Measurements from ENCODE around the gene GLI3.

GLI3 gene

DNA sequence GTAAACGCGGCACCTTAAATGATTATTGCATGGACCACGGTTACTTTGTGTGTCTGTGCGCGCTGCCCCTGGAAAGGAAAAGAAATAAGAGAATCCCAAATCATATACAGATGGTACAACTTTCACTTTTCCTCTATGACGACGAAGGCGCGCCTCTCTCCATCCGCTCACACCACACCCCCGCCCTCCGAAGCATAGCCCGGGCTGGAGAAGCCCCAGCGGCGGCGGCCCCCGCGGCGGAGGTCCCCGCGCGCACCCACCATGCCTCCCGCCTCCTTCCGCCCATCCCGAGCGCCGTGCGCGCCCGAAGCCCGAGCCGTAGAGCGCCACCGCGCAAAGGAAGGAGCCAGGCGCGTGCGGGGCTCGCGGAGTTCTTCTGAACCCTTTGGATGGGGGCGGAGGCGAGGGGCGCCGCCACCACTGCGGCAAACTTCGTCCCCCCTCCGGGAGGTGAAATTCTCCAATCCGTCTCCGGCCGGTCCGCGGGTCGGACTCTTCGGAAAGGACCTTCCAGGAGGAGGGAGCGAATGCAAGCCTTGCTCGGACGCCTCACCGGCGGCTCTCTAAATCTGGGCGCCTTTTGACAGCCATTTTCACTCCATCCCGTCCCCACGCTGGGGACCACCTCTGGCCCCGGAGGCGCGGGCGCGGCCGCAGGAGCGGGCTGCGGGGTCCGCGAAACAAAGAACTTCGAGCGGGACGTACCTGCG is 588 bp downstream of the GLI3 start:
- DNase-seq (ENCODE audit: low read depth in 2 of 2): no peak

DNA sequence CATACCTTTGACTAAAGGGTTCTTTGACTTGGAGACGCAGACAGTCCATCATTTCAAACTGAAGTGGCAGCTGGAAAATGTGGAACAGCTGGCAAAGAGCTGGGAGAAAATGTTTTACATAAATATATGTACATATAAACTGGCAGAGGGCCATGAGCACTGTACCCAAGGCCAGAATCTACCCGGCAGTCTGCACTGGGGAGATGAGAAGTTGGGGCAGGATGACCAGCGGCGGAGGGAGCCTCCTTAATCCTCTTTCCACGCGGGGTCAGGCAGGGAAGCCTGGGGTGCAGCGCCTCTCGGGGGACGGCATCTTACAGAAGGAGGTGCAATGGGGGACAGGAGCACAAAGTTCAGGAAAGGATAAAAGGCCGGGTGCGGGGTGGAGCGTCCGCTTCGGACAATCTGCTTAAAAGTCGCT is 1.3 kb downstream of the GLI3 start:
- no peak for DNase-seq (ENCODE audit: low read depth in 2 of 2)

DNA sequence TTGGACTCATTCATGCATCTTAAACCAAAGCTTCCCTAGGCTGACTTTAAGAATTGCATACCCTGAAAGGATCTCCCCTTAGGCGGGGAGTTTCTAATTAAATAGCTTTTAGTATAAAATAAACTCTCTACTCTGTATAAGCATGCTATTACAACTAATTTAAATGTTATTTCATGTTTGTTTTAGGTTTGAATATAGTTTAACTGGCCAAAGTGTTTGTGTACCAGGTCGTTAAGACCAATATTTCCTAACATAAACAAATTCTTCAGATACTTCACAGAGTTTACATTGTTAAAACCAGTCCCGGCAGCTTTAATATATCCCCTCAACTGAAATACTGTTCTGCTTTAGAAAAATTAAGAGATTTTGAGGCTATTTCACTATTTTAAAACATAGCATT is 2.3 kb downstream of the GLI3 start:
- no peak for DNase-seq (ENCODE audit: low read depth in 2 of 2)

DNA sequence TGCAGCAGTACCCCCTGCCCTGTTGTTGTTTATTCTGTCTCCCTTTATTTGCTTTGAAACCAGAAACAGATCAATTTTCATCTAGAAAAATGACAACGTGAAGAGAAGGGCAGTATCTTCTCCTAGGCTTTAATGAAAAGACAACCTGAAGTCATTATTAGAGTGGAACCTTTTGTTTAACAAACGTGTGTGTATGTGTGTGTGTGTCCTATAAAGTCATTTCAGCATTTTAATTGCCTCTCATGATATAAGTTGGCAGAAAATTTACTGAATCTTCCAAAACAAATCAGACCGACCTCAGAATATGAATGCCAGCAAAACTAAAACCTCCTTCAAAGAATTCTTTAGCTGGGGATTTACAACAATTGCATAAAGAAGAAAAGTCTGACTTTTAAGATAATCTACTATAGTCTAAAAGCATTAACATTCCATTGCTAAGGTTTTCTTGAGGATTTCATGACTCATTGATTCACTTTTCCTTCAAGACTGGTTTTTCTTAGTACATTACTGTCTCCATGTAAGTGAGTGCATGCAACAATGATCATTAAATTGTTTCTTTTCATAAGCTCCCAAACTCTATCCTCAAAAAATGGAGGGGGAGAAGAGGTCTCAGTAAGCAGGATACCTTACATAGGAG is 3.2 kb downstream of the GLI3 start:
- no peak for DNase-seq (ENCODE audit: low read depth in 2 of 2)

DNA sequence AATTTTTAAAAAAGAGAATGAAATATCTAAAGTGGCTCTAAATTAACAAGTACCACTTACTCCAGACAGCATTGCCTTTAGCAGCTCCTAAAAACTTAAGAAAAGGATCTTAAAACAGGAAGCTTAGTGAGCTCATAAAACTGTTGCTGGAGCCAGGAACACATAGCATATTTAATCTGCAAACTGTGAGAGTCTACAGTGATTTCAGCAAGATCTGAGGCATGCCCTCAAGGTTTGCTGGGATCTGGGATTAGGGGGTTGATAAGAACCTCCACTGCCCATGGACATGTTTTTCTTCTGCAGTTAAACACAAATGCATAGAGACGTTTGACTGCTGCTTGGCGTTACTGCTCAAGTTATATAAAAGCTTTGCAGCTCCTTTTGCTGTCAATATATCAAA is 3.8 kb downstream of the GLI3 start:
- no peak for DNase-seq (ENCODE audit: low read depth in 2 of 2)

DNA sequence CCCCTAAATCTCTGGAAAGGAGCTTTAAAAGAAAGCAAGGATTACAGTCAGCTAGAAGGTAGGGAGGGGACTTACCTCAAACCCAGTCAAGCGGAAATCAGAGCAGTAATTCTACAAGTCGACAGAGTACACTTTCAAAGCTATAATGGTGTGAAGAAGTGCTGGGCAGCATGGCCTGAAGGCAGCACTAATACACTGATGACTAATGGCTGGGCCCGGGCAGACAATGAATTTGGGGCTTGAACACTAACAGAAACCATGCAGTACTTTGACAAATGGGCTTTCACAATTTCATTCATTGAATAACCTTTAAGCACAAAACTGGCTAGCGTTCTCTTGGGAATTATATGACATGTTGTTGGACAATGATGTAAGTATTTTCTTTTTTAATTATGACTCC is 4.7 kb downstream of the GLI3 start:
- no peak for DNase-seq (ENCODE audit: low read depth in 2 of 2)

DNA sequence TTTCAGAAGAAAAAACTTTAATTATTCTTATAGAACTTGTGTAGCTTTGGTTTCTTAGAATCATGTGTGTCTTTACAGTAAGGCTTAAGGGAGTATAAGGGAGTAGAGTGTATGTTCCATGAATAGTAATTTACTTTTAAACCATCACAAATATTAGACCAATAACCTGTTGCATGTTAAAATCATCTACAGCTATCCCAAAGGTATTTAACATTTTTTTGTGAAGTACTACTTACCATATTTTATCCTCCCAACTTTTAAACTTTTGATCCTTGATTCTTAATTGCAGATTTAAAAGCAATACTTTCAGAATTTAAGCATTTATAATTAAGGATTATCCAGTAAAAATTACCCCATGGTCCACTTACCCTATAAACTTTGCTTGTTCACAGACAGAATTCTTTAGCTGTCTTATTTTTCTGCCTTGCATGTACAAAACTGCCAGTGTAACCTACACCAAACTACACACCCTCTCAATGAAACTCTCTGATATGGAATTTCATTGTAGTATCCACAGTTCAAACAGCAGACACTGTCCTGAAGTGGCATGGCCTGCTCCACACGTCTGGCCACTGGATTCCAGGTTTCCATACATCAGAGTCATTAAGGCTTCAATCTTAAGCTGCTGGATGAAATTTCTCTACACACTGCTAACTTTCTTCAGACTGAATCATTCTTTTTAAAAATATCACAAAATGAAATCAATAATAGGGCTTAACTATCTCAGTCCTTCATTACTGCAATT is 5.8 kb downstream of the GLI3 start:
- DNase-seq (ENCODE audit: low read depth in 2 of 2): no peak

DNA sequence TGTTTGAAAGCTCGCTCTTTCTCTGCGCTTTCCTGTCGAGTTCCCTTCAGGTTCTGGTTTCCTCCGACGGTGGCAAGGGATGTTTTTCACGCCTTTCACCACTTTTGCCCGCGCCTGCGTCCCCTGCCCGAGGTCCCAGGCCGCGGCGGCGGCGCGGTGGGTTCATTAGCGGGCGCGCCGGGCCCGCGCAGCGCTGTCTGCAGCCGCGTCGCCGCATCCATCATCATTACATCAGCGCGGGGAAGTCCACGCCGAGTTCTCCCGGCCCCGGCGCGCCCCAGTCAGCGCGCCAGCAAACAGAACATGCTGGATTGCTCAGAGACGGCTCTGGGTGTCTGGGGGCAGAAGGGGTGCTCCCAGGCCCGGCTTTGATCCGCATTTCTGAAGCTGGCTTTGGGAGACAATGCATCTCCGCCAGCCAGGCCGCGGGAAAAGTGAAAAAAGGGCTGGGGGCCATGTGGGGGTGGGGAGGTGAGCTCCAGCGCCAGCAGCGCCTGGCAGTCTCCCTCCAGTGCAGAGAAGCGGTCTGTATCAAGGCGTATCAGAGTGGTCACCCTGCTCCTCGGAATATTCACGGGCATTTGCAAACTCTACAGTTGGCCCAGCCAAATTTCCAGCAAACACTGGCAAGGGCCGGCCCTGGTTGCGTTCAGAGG is 8.9 kb downstream of the GLI3 start:
- DNase-seq (ENCODE audit: low read depth in 2 of 2): no peak

DNA sequence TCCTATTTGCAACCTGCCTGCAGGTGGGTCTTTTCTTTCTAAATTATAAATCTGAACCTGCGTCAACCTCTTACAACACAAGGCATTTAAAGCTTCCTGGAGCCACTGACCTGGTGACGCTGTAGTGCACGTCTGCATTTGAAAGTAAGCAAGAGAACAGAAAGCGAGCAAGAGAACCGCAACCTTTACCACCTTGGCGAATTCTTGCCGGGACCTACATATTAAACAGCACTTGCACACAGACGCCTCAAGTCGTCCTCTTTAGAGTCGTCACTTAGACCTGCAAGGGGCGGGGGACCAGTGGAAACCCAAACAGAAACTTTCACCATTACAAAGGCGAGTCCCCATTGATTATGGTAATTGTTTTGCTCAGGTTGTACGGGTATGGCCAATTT is 9.5 kb downstream of the GLI3 start:
- DNase-seq (ENCODE audit: low read depth in 2 of 2): no peak

DNA sequence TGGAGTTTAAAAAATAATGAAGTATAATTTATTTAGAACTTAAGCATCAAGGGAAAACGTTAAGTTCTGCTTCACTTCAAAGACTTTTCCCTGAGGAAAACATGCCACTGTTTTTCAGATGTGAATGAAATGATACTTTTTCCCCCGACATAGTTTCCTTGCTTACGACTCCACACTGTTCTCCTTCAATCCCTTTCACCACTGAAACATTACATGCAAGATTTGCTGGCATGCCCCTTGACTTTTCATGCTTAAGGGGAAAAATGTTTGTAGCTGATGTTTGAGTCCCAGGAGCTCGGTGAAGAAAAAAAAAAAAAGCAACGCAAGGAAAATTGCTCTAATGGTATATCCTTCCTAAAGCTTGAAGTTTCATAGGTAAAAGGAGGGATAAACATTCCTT is 10.0 kb downstream of the GLI3 start:
- DNase-seq (ENCODE audit: low read depth in 2 of 2): no peak

DNA sequence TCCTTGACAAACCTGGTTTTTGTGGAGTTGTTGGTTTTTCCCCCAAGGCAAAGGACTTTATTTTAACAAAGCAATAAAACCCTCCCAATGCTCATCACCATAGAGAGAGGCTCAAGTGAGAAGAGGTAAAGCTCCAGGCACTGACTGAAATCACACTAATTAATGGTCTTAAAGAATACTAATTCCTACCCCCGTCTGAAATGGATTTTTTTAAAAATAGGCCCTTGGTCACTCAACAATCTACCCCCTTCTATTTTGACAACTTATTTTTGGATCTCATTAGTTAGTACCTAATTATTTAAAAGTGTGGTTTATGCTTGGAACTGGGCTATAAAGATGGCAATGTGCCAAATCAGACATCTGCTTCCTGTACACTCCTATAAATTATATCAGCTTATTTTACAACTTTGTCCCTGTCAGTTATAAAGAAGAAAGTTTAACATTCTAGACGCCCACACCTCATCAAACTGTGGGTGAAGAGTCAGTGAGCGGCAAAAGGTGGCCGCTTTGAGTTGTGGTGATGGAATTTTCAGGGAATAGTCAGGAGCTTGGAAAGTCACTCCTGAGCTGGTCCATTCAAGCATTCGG is 10.6 kb downstream of the GLI3 start:
- no peak for DNase-seq (ENCODE audit: low read depth in 2 of 2)

DNA sequence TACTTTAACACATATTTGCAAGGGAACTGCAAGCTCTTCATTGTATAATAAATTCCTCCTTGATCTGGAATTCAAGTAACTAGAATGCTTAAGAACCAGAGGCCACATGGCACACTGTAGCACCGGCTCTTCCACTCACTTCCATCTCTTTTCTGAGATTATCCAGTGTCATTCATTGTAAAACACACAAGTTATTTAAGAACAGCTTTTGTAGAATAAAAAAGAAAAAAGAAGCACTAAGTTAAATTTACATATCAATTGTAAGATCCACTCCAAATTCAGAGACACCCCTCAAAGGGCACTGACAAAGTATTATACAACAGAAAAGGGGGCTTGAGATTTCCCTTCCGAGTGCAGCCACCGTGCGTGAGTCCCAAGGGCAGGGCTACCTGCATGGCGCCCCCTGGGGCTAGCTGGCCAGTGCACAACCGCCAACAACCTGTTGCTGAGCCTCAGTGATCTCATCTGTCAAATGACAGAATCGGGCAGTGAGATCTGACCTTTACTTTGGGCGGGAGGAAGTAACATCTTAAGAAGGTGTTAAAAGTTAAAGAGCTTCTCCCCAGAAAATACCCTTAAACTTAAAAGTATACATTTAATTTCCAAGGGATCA is 12.5 kb downstream of the GLI3 start:
- no peak for DNase-seq (ENCODE audit: low read depth in 2 of 2)

DNA sequence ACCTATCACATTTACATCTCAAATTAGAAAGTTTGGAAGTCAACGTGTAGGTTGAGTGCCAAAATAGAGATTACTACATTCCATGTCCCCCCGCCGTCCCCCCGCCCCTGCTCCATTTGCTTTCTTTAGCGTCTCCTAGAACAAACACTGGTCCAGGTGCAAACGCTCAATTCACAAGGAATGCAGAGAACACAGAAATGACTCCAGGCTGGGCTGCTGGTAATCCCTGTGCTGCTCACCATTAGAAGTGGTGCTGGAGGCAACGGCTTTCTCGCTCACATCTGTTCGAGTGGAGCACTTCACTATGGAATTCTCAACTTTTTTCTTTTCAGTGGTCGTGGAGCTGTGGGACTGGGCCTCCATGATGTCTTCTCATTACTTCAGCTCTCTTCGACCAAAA is 14.1 kb downstream of the GLI3 start:
- no peak for DNase-seq (ENCODE audit: low read depth in 2 of 2)

DNA sequence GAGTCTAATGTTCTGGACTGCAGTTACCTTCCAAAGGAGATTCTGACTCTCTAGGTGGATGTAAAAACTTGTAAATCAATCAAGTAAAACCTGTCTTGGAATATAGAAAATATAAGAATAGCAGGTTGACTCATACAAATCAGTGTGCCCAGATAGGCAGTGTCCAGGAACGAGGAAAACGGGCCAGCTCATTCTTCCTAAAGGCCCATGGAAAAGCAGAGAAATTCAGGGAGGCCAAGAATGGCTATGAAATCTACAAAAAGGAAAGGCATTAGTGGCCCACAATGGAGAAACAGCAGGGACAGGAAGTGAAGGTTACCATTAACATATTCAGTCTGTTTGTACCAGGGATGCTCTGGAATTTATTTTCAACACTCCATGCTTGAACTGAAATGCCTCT is 14.9 kb downstream of the GLI3 start:
- no peak for DNase-seq (ENCODE audit: low read depth in 2 of 2)

DNA sequence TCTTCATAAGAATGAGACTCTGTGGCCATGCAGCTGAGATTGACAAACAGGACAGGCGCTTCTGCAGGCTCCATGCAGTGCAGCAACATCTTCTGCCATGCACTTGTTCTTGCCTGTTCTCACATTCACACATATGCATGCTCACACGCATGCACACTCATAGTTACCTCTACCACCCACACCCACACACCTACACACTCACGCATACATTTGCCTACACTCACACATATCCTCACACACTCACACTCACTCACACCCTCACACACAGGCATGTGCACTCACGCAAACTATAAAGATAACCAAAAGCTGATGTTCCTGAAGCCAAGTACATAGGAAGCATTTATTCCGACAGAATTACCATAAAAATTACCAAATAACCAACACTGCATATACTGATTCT is 15.7 kb downstream of the GLI3 start:
- no peak for DNase-seq (ENCODE audit: low read depth in 2 of 2)

DNA sequence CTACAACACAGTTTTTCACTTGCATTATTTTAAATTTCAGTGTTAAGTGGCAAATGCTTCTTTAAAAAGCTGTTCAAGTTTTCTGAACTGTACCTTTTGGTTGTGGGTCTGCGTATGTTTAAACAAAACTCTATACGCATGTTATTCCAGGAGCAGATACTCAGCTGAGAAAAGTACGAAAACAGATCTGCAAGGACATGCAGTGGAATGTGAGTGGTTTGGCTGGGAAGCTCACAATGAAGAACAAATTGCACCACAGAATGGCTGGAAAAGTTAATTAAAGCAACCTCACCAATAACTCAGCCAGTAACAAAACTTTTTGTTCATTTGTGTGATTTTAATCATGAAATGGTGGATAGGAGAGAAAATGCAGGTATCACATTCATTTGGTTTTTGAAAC is 17.6 kb downstream of the GLI3 start:
- no peak for DNase-seq (ENCODE audit: low read depth in 2 of 2)

DNA sequence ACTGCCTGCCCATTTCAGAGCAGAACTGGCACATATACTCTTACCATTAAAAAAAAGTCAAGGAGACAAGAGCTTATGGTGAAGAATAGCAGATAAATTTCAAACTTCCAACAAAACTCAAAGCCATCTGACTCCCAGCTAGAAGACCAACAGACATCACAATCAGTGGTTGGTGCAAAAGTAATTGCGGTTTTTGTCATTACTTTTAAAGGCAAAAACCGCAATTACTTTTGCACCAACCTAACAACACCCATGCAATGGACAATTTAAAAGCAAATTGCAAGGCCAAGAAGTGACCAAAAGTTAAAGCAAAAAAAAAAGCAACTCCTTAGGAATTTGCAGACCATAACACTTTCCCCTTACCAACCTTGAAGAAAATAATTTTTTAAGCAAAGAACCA is 18.8 kb downstream of the GLI3 start:
- no peak for DNase-seq (ENCODE audit: low read depth in 2 of 2)

DNA sequence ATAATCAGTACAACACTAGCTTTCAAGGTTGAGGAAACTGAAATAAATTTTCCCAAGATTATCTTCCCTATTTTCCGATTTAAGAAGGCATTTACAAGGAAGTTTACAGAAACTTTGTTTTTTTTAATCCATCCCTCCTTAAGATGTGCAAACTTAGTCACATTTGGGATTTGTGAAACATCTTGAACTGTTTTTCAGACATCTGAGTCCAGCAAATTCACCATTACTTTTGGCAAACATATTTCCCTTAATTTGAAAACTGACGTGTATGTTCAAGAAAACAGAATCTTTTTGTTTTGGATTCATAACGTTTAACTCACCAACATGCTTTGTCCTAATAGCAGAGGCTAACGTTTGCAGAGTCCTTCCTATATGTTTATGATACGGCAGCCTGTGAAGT is 19.5 kb downstream of the GLI3 start:
- DNase-seq (ENCODE audit: low read depth in 2 of 2): no peak

DNA sequence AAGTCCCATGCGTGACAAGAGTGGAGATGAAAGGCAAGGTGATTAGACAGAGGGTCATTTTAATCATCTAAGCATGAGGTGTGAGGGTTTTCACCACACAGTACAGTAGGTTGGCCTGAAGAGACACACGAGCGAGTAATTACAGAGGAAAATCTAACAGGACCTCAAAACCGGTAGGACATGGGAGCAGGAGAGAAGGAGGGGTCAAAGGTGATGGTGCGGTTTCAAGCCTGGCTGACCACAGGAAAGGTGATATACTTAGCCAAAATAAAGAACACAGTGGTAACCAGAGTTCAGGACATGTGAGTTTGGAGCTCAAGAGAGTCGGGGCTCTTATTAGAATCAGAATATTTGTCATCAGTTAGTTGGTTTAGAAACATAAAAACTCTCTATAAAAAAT is 20.0 kb downstream of the GLI3 start:
- no peak for DNase-seq (ENCODE audit: low read depth in 2 of 2)

DNA sequence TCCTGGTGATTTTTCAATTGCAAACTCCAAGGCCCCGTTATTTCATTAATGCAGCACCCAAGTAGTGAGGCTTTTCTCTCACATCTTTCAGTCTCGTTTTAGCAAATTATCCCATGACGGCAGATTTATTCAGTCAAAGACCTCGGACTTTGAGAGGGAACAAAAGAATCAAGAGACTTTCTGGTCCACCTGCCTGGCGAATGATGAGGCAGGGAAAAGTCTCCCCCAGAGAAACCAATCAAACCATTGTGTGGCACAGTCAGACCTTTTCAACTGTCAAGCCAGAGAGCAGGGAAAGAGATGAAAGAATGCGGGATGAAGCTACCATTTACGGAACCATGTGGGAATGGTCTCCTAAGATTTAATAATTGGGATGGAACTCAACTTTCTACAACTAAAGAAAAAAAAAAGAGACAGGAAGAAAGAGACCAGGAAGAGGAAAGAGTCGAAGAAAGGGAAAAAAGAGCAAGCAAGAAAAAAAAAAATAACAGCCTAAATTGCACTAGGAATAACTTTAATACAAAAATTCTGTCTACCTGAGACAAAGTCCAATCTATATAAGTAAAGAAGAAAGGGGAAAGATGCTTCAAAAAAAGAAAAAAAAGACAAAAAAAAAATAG is 22.8 kb downstream of the GLI3 start:
- DNase-seq (ENCODE audit: low read depth in 2 of 2): no peak

DNA sequence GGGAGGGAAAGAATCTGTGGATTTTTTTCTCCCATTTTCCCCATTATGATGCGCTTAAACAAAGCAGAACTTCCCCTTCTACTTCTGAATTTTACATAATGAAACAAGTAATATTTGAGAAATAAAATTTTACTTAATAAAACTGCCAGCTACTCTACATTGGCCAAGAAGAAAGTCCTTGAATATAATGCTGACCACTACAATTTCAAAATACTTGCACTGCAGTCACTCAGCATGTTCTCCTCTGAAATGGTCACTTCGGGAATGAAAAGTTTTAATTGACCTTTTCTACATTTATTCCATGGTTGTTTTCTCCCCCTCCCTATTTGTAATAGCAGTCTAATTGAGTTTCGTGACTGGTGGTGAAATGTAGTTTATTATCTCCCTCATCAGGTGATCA is 23.9 kb downstream of the GLI3 start:
- DNase-seq (ENCODE audit: low read depth in 2 of 2): no peak

Data from stimulated activated CD8-positive, alpha-beta memory T cell treated with anti-CD3 and anti-CD28 coated beads, Interleukin-2, amount 100 ng/mL, for 48 hours (primary cell).